Liver (tissue), 9 donors: ENCODE data around the gene DNAH10. TPM values are rescaled to one million over a fixed set of nuclear protein-coding genes. Genes with fewer than 3 reads are reported as not detected.

Experiments
- DNase-seq: peaks from one replicate; pipeline ENCODE4 v3.0.0-alpha.2; 2017; ENCODE audit warnings: low spot score
- H3K27ac ChIP-seq, 2 donors: one replicate each; pipeline ENCODE4 v1.7.0; 2013; ENCODE audit warnings: inconsistent platforms in 2 of 2, low read length in 2 of 2, control low read depth in 1 of 2, low read depth in 1 of 2, mild to moderate bottlenecking in 1 of 2
- H3K27me3 ChIP-seq, 4 donors: one replicate each; pipeline versions ENCODE4 v1.6.1 to v1.7.0; 2013; ENCODE audit warnings: low read length in 3 of 4, inconsistent platforms in 1 of 4, mild to moderate bottlenecking in 1 of 4, moderate library complexity in 1 of 4; ENCODE audit not compliant: control insufficient read depth in 4 of 4, insufficient read depth in 4 of 4
- H3K36me3 ChIP-seq, 4 donors: one replicate each; pipeline versions ENCODE4 v1.6.1 to v1.7.0; 2013; ENCODE audit warnings: low read length in 3 of 4, mild to moderate bottlenecking in 3 of 4, low read depth in 1 of 4, moderate library complexity in 1 of 4; ENCODE audit not compliant: control insufficient read depth in 4 of 4, insufficient read depth in 3 of 4
- H3K4me1 ChIP-seq, 4 donors: one replicate each; pipeline versions ENCODE4 v1.6.1 to v1.7.0; 2013; ENCODE audit warnings: low read length in 3 of 4, mild to moderate bottlenecking in 3 of 4, moderate library complexity in 1 of 4; ENCODE audit not compliant: control insufficient read depth in 4 of 4, insufficient read depth in 4 of 4
- H3K4me3 ChIP-seq, 3 donors: one replicate each; pipeline versions ENCODE4 v1.6.1 to v1.7.0; 2013; ENCODE audit warnings: low read length in 3 of 3, control low read depth in 1 of 3, low read depth in 1 of 3, mild to moderate bottlenecking in 1 of 3
- H3K9ac ChIP-seq, 2 donors: one replicate each; pipeline ENCODE4 v1.7.0; 2013; ENCODE audit warnings: low read length in 2 of 2, mild to moderate bottlenecking in 2 of 2, moderate library complexity in 2 of 2, control low read depth in 1 of 2, low read depth in 1 of 2
- H3K9me3 ChIP-seq, 4 donors: one replicate each; pipeline versions ENCODE4 v1.6.1 to v1.7.0; 2013; ENCODE audit warnings: low read length in 3 of 4; ENCODE audit not compliant: control insufficient read depth in 4 of 4
- ATF3 ChIP-seq: IDR thresholded peaks from 2 replicates; pipeline ENCODE4 v1.6.1; 2016; ENCODE audit warnings: antibody characterized with exemption
- CTCF ChIP-seq: fragments of 150-350 bp; IDR thresholded peaks from 2 replicates; pipeline ENCODE4 v1.5.1; 2017; ENCODE audit warnings: improper control_type of control experiment, low read depth, low read length; ENCODE audit not compliant: missing input control
- EGR1 ChIP-seq, 2 donors: IDR thresholded peaks; 2 replicates each; pipeline ENCODE4 v1.6.1; 2016 to 2018; ENCODE audit warnings: antibody characterized with exemption in 2 of 2, low read depth in 2 of 2
- FOXA1 ChIP-seq: IDR thresholded peaks from 2 replicates; pipeline ENCODE4 v1.6.1; 2016; ENCODE audit warnings: antibody characterized with exemption
- GABPA ChIP-seq, 2 donors: IDR thresholded peaks in 1 of 2; conservative IDR thresholded peaks in 1 of 2; 2 replicates each; pipeline ENCODE4 v1.6.1; 2016; ENCODE audit warnings: antibody characterized with exemption in 2 of 2, mild to moderate bottlenecking in 1 of 2, moderate library complexity in 1 of 2
- HNF4G ChIP-seq: IDR thresholded peaks from 2 replicates; pipeline ENCODE4 v1.6.1; 2016; ENCODE audit warnings: antibody characterized with exemption
- JUND ChIP-seq, 2 donors: IDR thresholded peaks; 2 replicates each; pipeline ENCODE4 v1.6.1; 2016; ENCODE audit warnings: antibody characterized with exemption in 2 of 2
- MAX ChIP-seq: IDR thresholded peaks from 2 replicates; pipeline ENCODE4 v1.6.1; 2016; ENCODE audit warnings: antibody characterized with exemption
- NR2F2 ChIP-seq: IDR thresholded peaks from 2 replicates; pipeline ENCODE4 v1.6.1; 2016; ENCODE audit warnings: antibody characterized with exemption
- RAD21 ChIP-seq, 2 donors: IDR thresholded peaks; 2 replicates each; pipeline ENCODE4 v1.6.1; 2016; ENCODE audit warnings: antibody characterized with exemption in 2 of 2, mild to moderate bottlenecking in 2 of 2
- REST ChIP-seq: IDR thresholded peaks from 2 replicates; pipeline ENCODE4 v1.6.1; 2016; ENCODE audit warnings: antibody characterized with exemption, mild to moderate bottlenecking
- RXRA ChIP-seq, 2 donors: IDR thresholded peaks; 2 replicates each; pipeline ENCODE4 v1.6.1; 2017 to 2018; ENCODE audit warnings: antibody characterized with exemption in 2 of 2, mild to moderate bottlenecking in 1 of 2
- SP1 ChIP-seq: IDR thresholded peaks from 2 replicates; pipeline ENCODE4 v1.6.1; 2018; ENCODE audit warnings: antibody characterized with exemption, mild to moderate bottlenecking
- TAF1 ChIP-seq: conservative IDR thresholded peaks from 2 replicates; pipeline ENCODE4 v1.6.1; 2016; ENCODE audit warnings: antibody characterized with exemption, mild to moderate bottlenecking
- YY1 ChIP-seq: IDR thresholded peaks from 2 replicates; pipeline ENCODE4 v1.6.1; 2016; ENCODE audit warnings: antibody characterized with exemption, mild to moderate bottlenecking
- ZBTB33 ChIP-seq: IDR thresholded peaks from 2 replicates; pipeline ENCODE4 v1.6.1; 2016; ENCODE audit warnings: antibody characterized with exemption
- WGBS: extraction: QIAGEN DNeasy Blood & Tissue Kit; methylation state at CpG from one replicate; pipeline ENCODE4 v1.1.7; 2013; 5-methylcytosine and 5-hydroxymethylcytosine counted together
- polyA plus RNA-seq, 2 donors: library from polyadenylated mRNA; stranded (reverse) in 1 of 2; unstranded in 1 of 2; fragments of 200-250 nt in 1 of 2; fragments of >200 nt in 1 of 2; fragmentation: Nextera tagmentation in 1 of 2; extraction: Ambion mirVana in 1 of 2; gene quantifications; one replicate each; pipeline versions ENCODE4 v1.2.1 to v1.2.3, GENCODE V29; 2013 to 2015
- total RNA-seq, 2 donors: library from RNA; depleted of rRNA; stranded (reverse); fragments of >200 nt; gene quantifications; one replicate each; pipeline ENCODE4 v1.2.3, GENCODE V29; 2014
- donor health status: healthy.
- donor health status: healthy.
- donor health status: healthy.
- donor health status: healthy.
- donor health status: healthy.

Gene DNAH10
- total and polyA plus RNA-seq, 4 donors: 0.05 to 0.47 (median 0.07) TPM

GRCh38 chr12:123902821-123903220 lies 140.7 kb downstream of the DNAH10 start:
- TF ChIP-seq CTCF (no peak), HNF4G (no peak), SP1 (no peak), ATF3 (no peak), REST (no peak), NR2F2 (no peak), RAD21 (IDR thresholded peaks at IDR 0.05) (no peak), MAX (no peak), FOXA1 (no peak), GABPA (IDR thresholded peaks at IDR 0.05 in 1 of 2, conservative IDR thresholded peaks at IDR 0.05 in 1 of 2) (no peak), EGR1 (IDR thresholded peaks at IDR 0.05; ENCODE audit: low read depth in 2 of 2) (no peak)
- H3K36me3 ChIP-seq: no peaks in the 10 kb centered on the region
- WGBS: 93% methylated on average over 13 of the region's 13 CpGs
- DNase-seq: no peak
- no peaks in the 10 kb centered on the region for H3K9me3 ChIP-seq
- no peak overlapping the region for H3K27ac ChIP-seq
- H3K4me3 ChIP-seq: no peak overlapping the region
- no peak overlapping the region for H3K9ac ChIP-seq
- H3K27me3 ChIP-seq: peaks cover 0 to 2% (median under 1%) of the 10 kb centered on the region in 4 donors
- no peaks in the 10 kb centered on the region for H3K4me1 ChIP-seq

GRCh38 chr12:123903301-123904065 lies 141.4 kb downstream of the DNAH10 start:
- no peak for DNase-seq
- no peak overlapping the region for H3K27ac ChIP-seq
- no peaks in the 10 kb centered on the region for H3K9me3 ChIP-seq
- no peaks in the 10 kb centered on the region for H3K36me3 ChIP-seq
- 92% methylated on average over 22 of the region's 22 CpGs for WGBS
- H3K27me3 ChIP-seq: peaks cover 0 to 2% (median under 1%) of the 10 kb centered on the region in 4 donors
- no peak overlapping the region for H3K4me3 ChIP-seq
- H3K4me1 ChIP-seq: no peaks in the 10 kb centered on the region
- H3K9ac ChIP-seq: no peak overlapping the region
- no peak for TF ChIP-seq CTCF
- TF ChIP-seq RAD21 (IDR thresholded peaks at IDR 0.05): no peak
- TF ChIP-seq HNF4G: no peak
- no peak for TF ChIP-seq NR2F2
- TF ChIP-seq YY1: no peak
- no peak for TF ChIP-seq ZBTB33
- no peak for TF ChIP-seq MAX
- TF ChIP-seq RXRA (IDR thresholded peaks at IDR 0.05): no peak
- no peak for TF ChIP-seq ATF3
- no peak for TF ChIP-seq EGR1 (IDR thresholded peaks at IDR 0.05; ENCODE audit: low read depth in 2 of 2)
- no peak for TF ChIP-seq JUND (IDR thresholded peaks at IDR 0.05)
- no peak for TF ChIP-seq TAF1
- no peak for TF ChIP-seq FOXA1
